Right lobe of liver (tissue), 4 donors: ENCODE measurements around the gene KIF6.

Experiments
- CTCF ChIP-seq, 4 donors: fragments of 200-600 bp in 3 of 4; fragments of 450-650 bp in 1 of 4; IDR thresholded peaks; one replicate each; pipeline versions ENCODE4 v1.5.1 to v1.8.0; 2016 to 2022; ENCODE audit warnings: antibody characterized with exemption in 4 of 4, mild to moderate bottlenecking in 2 of 4
- POLR2A ChIP-seq: fragments of 450-650 bp; IDR thresholded peaks from one replicate; pipeline ENCODE4 v1.6.1; 2017; ENCODE audit warnings: antibody characterized with exemption, mild to moderate bottlenecking
- donor health status: DM: no; HTN: no; CAD: no.
- donor health status: DM: no; HTN: no; CAD: no.
- donor health status: DM: no; HTN: yes; CAD: no.

GRCh38 chr6:39684790-39685488 is 40.3 kb downstream of the KIF6 start:
- TF ChIP-seq POLR2A (no peak), CTCF (IDR thresholded peaks at IDR 0.05) (no peak)
